Calu3 (cell line): ENCODE data around the gene DNM2. TPM values are rescaled to one million over a fixed set of nuclear protein-coding genes. Genes with fewer than 3 reads are reported as not detected.

Experiments used
- BruUV-seq: library from RNA; stranded (reverse); fragments of 400-500 nt; replicated peaks from 2 replicates; lab custom pipeline; 2021; lab: Mats Ljungman, UMichigan
- CTCF ChIA-PET: fragments of 300-600 bp; sonication (Branson Sonifier 250); formaldehyde crosslinking; loops from one replicate; lab custom pipeline; 2022; ENCODE audit warnings: antibody characterized with exemption; lab: Charles Lee
- DNase-seq: peaks from one replicate; pipeline ENCODE4 v3.0.0; 2022
- H3K27ac Mint-ChIP-seq: one replicate; pipeline ENCODE4 v1.8.0; 2022; ENCODE audit warnings: mixed read lengths; ENCODE audit not compliant: unreplicated experiment
- H3K27me3 Mint-ChIP-seq: one replicate; pipeline ENCODE4 v1.8.0; 2022; ENCODE audit warnings: mixed read lengths; ENCODE audit not compliant: unreplicated experiment
- H3K36me3 Mint-ChIP-seq: one replicate; pipeline ENCODE4 v1.8.0; 2022; ENCODE audit warnings: mild to moderate bottlenecking, moderate library complexity, mixed read lengths; ENCODE audit not compliant: insufficient read depth, unreplicated experiment
- H3K4me1 Mint-ChIP-seq: one replicate; pipeline ENCODE4 v1.8.0; 2022; ENCODE audit warnings: mild to moderate bottlenecking, low read depth, mixed read lengths; ENCODE audit not compliant: unreplicated experiment
- H3K4me3 Mint-ChIP-seq: one replicate; pipeline ENCODE4 v1.8.0; 2022; ENCODE audit warnings: mild to moderate bottlenecking, low read depth, moderate library complexity, mixed read lengths; ENCODE audit not compliant: unreplicated experiment
- H3K9me3 Mint-ChIP-seq: one replicate; pipeline ENCODE4 v1.8.0; 2022; ENCODE audit warnings: low read depth, mixed read lengths; ENCODE audit not compliant: unreplicated experiment
- CTCF ChIP-seq: fragments of 200-600 bp; IDR thresholded peaks from one replicate; pipeline ENCODE4 v1.8.0; 2022; ENCODE audit warnings: antibody characterized with exemption; ENCODE audit not compliant: unreplicated experiment
- intact Hi-C: fragments of 100-400 bp; cut with micrococcal nuclease; formaldehyde crosslinking; loops from one replicate; pipeline ENCODE4 v1.10.0; 2022; ENCODE audit not compliant: unreplicated experiment
- total RNA-seq: library from RNA; stranded (reverse); gene quantifications from 2 replicates; pipeline ENCODE4 v1.2.3, GENCODE V29; 2022

Gene DNM2
- total RNA-seq, 1 experiment from 2014 or later, result 126 TPM

GRCh38 chr19:10724573-10725071, 6.7 kb downstream of the DNM2 start:
- peaks cover 17% of the 10 kb centered on the region for H3K36me3 Mint-ChIP-seq
- no TSS peak for BruUV-seq
- intact Hi-C loops, result no loop called here
- no peak overlapping the region for H3K4me3 Mint-ChIP-seq
- no peaks in the 10 kb centered on the region for H3K9me3 Mint-ChIP-seq
- H3K27ac Mint-ChIP-seq, result no peak overlapping the region
- DNase-seq, result no peak
- no peaks in the 10 kb centered on the region for H3K27me3 Mint-ChIP-seq
- TF ChIP-seq CTCF, result no peak
- H3K4me1 Mint-ChIP-seq, result peaks cover 6% of the 10 kb centered on the region
- CTCF ChIA-PET, result no interaction called here

- H3K9me3 Mint-ChIP-seq, result no peaks in the 10 kb centered on the region
- no TSS peak for BruUV-seq
- DNase-seq, result no peak
- no peaks in the 10 kb centered on the region for H3K27me3 Mint-ChIP-seq
- no peak for TF ChIP-seq CTCF
- no peak overlapping the region for H3K4me3 Mint-ChIP-seq
- CTCF ChIA-PET, result no interaction called here
- peaks cover 14% of the 10 kb centered on the region for H3K36me3 Mint-ChIP-seq
- no peak overlapping the region for H3K27ac Mint-ChIP-seq
- no peaks in the 10 kb centered on the region for H3K4me1 Mint-ChIP-seq
- intact Hi-C loops, result no loop called here
Observed at GRCh38 chr19:10725415-10725814, 7.5 kb downstream of the DNM2 start.

GRCh38 chr19:10726268-10726667, 8.4 kb downstream of the DNM2 start:
- CTCF ChIA-PET, result no interaction called here
- Mint-ChIP-seq H3K36me3 (peaks cover 14% of the 10 kb centered on the region), H3K27ac (no peak overlapping the region), H3K9me3 (no peaks in the 10 kb centered on the region), H3K4me1 (no peaks in the 10 kb centered on the region), H3K27me3 (no peaks in the 10 kb centered on the region), H3K4me3 (no peak overlapping the region)
- intact Hi-C loops, result no loop called here
- no peak for DNase-seq
- no TSS peak for BruUV-seq
- no peak for TF ChIP-seq CTCF

- CTCF ChIA-PET, result interaction anchor here (1.1 kb wide), 1 partner anchor 10 kb away, joined by 3 read pairs; the partner anchor contains the start of gene DNM2
- BruUV-seq, result no TSS peak
- Mint-ChIP-seq H3K27me3 (no peaks in the 10 kb centered on the region), H3K9me3 (no peaks in the 10 kb centered on the region), H3K36me3 (peaks cover 14% of the 10 kb centered on the region), H3K4me3 (no peak overlapping the region), H3K27ac (no peak overlapping the region), H3K4me1 (no peaks in the 10 kb centered on the region)
- no peak for DNase-seq
- intact Hi-C loops, result no loop called here
- TF ChIP-seq CTCF, result no peak
Observed at GRCh38 chr19:10727685-10728201, 9.9 kb downstream of the DNM2 start.
